ENCODE measurements around the gene MCRIP1.

MCRIP1 gene

DNA sequence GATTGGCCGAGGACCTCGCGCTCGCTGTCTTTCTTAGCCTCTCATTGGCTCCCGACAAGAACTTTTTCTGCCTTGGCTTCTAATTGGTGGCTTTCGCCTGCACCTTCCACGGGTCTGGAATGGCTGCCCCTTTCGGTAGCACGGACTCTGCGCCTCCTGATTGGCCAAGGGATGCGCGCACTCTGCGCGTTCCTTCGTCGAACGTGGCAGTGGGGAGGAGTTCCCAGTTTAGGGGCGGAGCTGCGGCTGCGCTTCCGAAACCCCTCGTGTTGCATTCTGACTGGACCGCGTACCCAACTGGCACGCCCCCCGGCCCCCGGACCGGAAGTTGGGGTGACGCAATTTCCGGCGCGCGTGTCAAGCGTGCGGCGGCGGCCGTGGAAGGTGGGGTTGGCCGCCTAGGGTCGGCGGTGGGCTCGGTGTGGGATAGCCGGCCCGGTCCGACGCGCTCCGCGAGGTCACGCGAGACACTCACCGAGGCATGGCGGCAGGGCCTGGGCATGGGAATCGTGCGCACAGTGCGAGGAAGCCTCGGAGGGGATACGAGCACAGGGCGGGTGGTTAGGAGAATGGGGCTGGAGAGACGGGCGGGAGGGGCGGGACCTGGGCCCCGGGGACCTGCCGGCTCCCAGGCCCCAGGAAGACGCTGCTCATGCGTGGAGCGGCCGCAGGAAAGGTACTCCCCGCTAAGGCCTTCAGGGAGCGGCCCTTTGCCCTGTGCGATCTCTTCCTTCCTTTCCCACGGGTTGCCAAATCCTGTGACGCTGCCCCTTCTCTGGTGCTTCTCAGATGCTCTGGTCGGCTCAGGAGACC, 27.9 kb upstream of the MCRIP1 start:
- Histone ChIP-seq H3K27me3 (no peaks in the 10 kb centered on the region), H3K4me2 (peak overlapping the region; percentile 90), H3K9me3 (no peaks in the 10 kb centered on the region), H4K20me1 (peaks cover 72% of the 10 kb centered on the region), H3K27ac (peak overlapping the region; percentile 91), H3K36me3 (peaks cover 73% of the 10 kb centered on the region), H3K9ac (peak overlapping the region; percentile 86), H3K4me3 (peak overlapping the region; percentile 90), H3K4me1 (peaks cover 68% of the 10 kb centered on the region)
- TF ChIP-seq Cebpa-rat (IDR thresholded peaks at IDR 0.05), result peak; percentile 84

- H3K4me2 ChIP-seq, result peak within 1 kb of the TSS; percentile 99
- no peak for TF ChIP-seq Cebpa-rat (IDR thresholded peaks at IDR 0.05)
- no peaks in the 10 kb centered on the region for H3K9me3 ChIP-seq
- H4K20me1 ChIP-seq, result peaks cover 72% of the 10 kb centered on the region
- H3K4me3 ChIP-seq, result peak within 1 kb of the TSS; percentile 90
- peak within 1 kb of the TSS; percentile 91 for H3K27ac ChIP-seq
- peaks cover 73% of the 10 kb centered on the region for H3K36me3 ChIP-seq
- H3K4me1 ChIP-seq, result peaks cover 60% of the 10 kb centered on the region
- peak within 1 kb of the TSS; percentile 95 for H3K9ac ChIP-seq
- no peaks in the 10 kb centered on the region for H3K27me3 ChIP-seq
Measured at GRCh38 chr17:81859906-81860755, 27.0 kb upstream of the MCRIP1 start, which contains the start of gene P4HB. Gene P4HB (minus strand): TSS chr17:81860535. CDS start chr17:81860471, 64 bp downstream.

DNA sequence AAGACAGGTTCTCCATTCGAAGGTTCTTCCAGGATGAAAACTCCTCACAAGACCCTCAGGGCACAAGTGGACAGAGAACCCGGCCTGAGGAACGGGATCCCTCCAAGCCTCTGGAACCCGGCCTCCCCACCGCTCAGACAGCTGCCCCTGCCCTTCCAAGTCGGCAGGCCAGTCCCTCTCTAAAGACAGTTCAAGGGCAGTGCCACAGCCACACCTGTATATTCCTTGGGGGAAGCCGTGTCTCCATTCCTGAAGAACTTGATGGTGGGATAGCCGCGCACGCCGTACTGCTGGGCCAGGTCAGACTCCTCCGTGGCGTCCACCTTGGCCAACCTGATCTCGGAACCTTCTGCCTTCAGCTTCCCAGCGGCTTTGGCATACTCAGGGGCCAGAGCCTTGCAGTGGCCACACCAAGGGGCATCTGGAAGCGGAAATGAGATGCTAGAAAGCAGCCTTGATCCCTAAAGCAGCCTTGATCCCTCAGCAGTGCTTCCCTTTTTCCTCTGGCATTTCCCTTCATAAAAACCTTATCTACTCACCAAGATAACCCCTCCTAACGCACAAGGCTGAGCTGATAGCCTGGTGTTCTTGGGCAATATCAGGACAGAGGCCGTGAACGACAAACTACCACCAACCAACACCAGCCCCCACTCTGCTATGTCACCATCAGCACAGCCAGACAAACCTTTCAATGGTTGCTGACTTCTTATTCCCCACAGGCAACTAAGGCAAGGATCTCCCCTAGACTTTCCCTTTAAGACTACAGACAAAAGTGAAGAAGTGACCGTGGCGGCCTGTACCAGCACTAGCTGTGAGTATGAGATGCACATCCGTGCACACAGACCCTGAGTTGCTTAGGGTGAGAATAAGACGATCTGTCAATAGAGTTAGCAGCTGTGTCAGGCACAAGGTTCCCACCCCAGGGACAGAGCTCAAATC, 26.1 kb upstream of the MCRIP1 start:
- Histone ChIP-seq H3K4me3 (peak overlapping the region; percentile 90), H3K36me3 (peaks cover 73% of the 10 kb centered on the region), H3K4me1 (peaks cover 52% of the 10 kb centered on the region), H3K9ac (peak overlapping the region; percentile 95), H3K27ac (peak overlapping the region; percentile 91), H3K27me3 (no peaks in the 10 kb centered on the region), H3K4me2 (peak overlapping the region; percentile 99), H3K9me3 (no peaks in the 10 kb centered on the region), H4K20me1 (peaks cover 75% of the 10 kb centered on the region)
- TF ChIP-seq Cebpa-rat (IDR thresholded peaks at IDR 0.05), result no peak

DNA sequence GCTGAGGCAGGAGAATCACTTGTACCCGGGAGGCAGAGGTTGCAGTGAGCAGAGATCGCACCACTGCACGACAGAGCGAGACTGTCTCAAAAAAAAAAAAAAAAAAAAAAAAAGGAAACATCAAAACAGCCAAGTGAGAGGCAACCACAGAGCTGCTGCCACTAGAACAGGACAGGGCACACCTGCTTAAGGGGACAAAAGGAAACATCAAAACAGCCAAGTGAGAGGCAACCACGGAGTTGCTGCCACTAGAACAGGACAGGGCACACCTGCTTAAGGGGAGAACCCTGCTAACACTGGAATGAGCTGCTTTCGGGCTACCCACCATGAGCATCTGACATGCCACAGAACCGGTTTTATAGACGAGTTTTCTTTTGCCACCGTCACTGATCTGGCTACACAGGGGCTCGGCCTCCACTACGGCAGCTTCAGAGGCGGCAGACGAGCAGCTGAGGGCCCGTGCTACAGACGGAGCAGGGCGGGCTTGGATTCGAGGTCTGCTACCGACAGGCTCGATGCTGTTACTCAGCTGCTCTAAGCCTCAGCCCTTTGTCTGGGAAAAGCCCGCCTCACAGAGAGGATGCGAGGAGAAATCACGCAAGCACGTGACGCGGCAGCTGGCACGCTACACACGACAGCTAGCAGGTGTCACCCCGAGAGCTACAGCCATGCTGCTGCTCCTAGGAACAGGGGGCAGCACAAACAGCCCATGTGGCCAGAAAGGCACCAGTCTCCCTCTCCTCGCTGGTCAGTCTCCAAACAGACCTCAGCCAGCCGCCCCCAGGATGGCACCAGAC, 25.3 kb upstream of the MCRIP1 start:
- H3K4me3 ChIP-seq, result peak overlapping the region; percentile 90
- H3K27ac ChIP-seq, result peak overlapping the region; percentile 91; the same call in 1 of the 2 replicates

GRCh38 chr17:81854974-81855774, 22.1 kb upstream of the MCRIP1 start:
- peaks cover 93% of the 10 kb centered on the region for H3K36me3 ChIP-seq

More for the DNA sequence above, 25.3 kb upstream of the MCRIP1 start:
- peak overlapping the region; percentile 95 for H3K9ac ChIP-seq
- no peaks in the 10 kb centered on the region for H3K27me3 ChIP-seq
- H3K4me2 ChIP-seq, result peak overlapping the region; percentile 99
- peaks cover 75% of the 10 kb centered on the region for H4K20me1 ChIP-seq
- no peak for TF ChIP-seq Cebpa-rat (IDR thresholded peaks at IDR 0.05)
- peaks cover 73% of the 10 kb centered on the region for H3K36me3 ChIP-seq
- peaks cover 43% of the 10 kb centered on the region for H3K4me1 ChIP-seq
- H3K9me3 ChIP-seq, result no peaks in the 10 kb centered on the region

DNA sequence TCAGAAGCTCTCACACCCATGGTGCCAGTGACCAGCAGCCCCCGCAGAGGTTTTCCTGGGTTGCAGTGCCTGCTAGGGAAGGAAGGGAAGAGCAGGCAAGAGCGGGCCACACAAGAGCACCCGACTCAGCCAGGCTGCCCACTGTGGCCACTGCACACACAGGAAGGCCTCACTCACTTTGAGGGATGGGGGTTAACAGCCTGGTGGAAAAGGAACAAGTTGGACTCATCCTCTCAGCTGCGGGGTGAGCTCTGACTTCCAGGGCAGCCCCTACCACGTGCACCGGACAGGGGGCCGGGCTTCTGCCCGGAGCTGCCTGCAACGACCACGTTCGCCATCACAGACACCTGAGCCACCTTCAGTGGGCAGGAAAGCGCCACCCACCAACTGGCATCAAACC, 19.1 kb upstream of the MCRIP1 start:
- no peaks in the 10 kb centered on the region; the same call in 1 of the 2 replicates for H3K4me1 ChIP-seq
- no peak overlapping the region for H3K9ac ChIP-seq
- no peak overlapping the region for H3K4me2 ChIP-seq
- H3K27ac ChIP-seq, result no peak overlapping the region
- H3K27me3 ChIP-seq, result no peaks in the 10 kb centered on the region
- no peak overlapping the region for H3K4me3 ChIP-seq
- no peak for TF ChIP-seq Cebpa-rat (IDR thresholded peaks at IDR 0.05)
- H3K9me3 ChIP-seq, result no peaks in the 10 kb centered on the region
- peaks cover 65% of the 10 kb centered on the region for H4K20me1 ChIP-seq
- peaks cover 100% of the 10 kb centered on the region for H3K36me3 ChIP-seq

More at GRCh38 chr17:81854974-81855774, 22.1 kb upstream of the MCRIP1 start:
- H3K4me3 ChIP-seq, result no peak overlapping the region
- H4K20me1 ChIP-seq, result peaks cover 90% of the 10 kb centered on the region
- no peaks in the 10 kb centered on the region for H3K9me3 ChIP-seq
- peak overlapping the region; percentile 20 for H3K9ac ChIP-seq
- no peaks in the 10 kb centered on the region for H3K27me3 ChIP-seq
- H3K27ac ChIP-seq, result no peak overlapping the region
- TF ChIP-seq Cebpa-rat (IDR thresholded peaks at IDR 0.05), result no peak
- H3K4me1 ChIP-seq, result peaks cover 24% of the 10 kb centered on the region
- H3K4me2 ChIP-seq, result no peak overlapping the region

DNA sequence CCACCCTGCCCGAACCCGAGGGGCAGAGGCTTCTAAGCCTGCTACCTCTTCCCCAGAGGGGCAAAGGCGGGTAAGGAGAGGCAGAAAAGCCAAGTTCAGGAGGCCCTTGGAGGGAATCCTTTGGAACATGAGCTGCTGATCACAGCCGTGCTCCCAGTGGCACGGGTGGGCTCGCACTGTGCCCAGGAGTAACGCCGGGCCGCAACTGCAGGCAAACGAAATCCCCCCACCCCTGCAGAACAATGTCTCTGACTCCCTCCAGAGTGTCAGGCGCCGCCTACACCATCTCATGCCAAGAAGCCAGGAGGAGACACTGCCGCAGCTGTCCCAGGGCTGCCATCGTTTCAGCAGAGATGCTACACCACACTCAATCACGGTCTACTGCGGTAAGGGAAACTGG, 18.3 kb upstream of the MCRIP1 start:
- H4K20me1 ChIP-seq, result peaks cover 59% of the 10 kb centered on the region
- H3K27ac ChIP-seq, result no peak overlapping the region
- H3K4me2 ChIP-seq, result no peak overlapping the region
- no peak overlapping the region for H3K9ac ChIP-seq
- TF ChIP-seq Cebpa-rat (IDR thresholded peaks at IDR 0.05), result no peak
- H3K4me3 ChIP-seq, result no peak overlapping the region
- H3K27me3 ChIP-seq, result no peaks in the 10 kb centered on the region
- peaks cover 100% of the 10 kb centered on the region for H3K36me3 ChIP-seq
- no peaks in the 10 kb centered on the region for H3K9me3 ChIP-seq
- H3K4me1 ChIP-seq, result no peaks in the 10 kb centered on the region

DNA sequence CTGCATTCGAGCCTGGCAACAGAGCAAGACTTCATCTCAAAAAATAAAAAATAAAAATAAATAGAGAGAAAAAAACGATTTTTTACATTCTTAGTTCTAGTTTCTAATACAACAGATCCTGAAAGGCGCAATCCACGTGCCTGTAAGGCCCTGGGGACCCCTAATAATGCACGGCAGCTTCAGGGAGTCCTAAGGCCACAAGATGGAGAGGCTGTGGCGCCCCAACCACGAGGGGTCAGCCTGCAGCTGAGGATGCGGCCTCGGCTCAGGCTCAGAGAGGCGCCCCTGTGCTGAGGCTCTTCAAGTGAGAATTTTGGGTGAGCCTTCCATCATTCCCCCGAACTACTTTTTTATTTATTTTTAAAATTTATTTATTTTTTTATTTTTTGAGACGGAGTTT, 16.4 kb upstream of the MCRIP1 start:
- Histone ChIP-seq H3K9me3 (no peaks in the 10 kb centered on the region), H3K4me3 (no peak overlapping the region), H3K4me2 (no peak overlapping the region), H4K20me1 (peaks cover 50% of the 10 kb centered on the region), H3K27me3 (no peaks in the 10 kb centered on the region), H3K27ac (no peak overlapping the region), H3K36me3 (peaks cover 100% of the 10 kb centered on the region), H3K4me1 (no peaks in the 10 kb centered on the region), H3K9ac (no peak overlapping the region)
- TF ChIP-seq Cebpa-rat (IDR thresholded peaks at IDR 0.05), result no peak

Data from BLaER1 (cell line).